Astrocyte of the spinal cord (primary cell): Measurements from ENCODE around the gene AP5S1.

Experiments used
- DNase-seq: peaks from one replicate; pipeline ENCODE4 v3.0.0; 2011; ENCODE audit warnings: low read depth, low spot score
- H3K4me3 ChIP-seq: 2 replicates; pipeline ENCODE4 v1.5.1; 2011; ENCODE audit warnings: low read depth, mild to moderate bottlenecking, low read length, moderate library complexity
- in situ Hi-C: cut with HindIII; loops from 2 replicates; pipeline ENCODE4 v1.10.0; 2017; ENCODE audit warnings: low sequenced_read_pairs
- TF ChIP-seq, protein P1 (sequence below): IDR thresholded peaks from 2 replicates; pipeline ENCODE4 v1.5.1; 2012; ENCODE audit warnings: low read depth, mild to moderate bottlenecking, low read length, inconsistent platforms

Gene AP5S1

DNA sequence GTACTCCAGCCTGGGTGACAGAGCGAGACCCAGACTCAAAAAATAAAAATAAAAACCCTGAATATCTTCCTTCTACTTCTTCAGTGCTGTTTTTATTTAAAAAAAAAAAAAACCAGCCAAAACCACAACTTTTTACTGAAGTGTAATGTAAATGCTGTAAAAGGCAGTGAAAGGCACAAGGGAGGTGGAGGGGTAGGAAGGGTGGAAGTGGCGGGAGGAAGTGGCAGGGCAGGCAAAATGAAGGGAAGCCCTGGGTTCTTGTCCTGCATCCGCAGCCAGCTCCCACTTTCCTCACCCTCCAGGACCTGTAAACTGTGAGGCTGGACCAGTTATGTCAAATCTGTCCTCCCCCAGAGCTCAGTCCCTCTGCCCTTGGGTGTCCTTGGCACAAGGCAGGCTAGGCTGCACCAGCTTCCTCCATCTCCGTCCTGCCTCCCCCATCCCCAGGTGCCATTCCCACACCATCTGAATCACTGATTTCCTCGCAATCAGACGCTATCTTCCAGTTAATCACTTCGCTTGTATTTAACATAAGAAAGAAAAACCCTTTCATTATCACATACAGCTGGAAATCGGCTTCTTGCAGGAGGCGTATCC, 55.1 kb downstream of the AP5S1 start:
- TF ChIP-seq, protein P1, sequence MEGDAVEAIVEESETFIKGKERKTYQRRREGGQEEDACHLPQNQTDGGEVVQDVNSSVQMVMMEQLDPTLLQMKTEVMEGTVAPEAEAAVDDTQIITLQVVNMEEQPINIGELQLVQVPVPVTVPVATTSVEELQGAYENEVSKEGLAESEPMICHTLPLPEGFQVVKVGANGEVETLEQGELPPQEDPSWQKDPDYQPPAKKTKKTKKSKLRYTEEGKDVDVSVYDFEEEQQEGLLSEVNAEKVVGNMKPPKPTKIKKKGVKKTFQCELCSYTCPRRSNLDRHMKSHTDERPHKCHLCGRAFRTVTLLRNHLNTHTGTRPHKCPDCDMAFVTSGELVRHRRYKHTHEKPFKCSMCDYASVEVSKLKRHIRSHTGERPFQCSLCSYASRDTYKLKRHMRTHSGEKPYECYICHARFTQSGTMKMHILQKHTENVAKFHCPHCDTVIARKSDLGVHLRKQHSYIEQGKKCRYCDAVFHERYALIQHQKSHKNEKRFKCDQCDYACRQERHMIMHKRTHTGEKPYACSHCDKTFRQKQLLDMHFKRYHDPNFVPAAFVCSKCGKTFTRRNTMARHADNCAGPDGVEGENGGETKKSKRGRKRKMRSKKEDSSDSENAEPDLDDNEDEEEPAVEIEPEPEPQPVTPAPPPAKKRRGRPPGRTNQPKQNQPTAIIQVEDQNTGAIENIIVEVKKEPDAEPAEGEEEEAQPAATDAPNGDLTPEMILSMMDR = no peak
- H3K4me3 ChIP-seq = no peak overlapping the region
- no peak for DNase-seq
- in situ Hi-C loops = no loop called here

DNA sequence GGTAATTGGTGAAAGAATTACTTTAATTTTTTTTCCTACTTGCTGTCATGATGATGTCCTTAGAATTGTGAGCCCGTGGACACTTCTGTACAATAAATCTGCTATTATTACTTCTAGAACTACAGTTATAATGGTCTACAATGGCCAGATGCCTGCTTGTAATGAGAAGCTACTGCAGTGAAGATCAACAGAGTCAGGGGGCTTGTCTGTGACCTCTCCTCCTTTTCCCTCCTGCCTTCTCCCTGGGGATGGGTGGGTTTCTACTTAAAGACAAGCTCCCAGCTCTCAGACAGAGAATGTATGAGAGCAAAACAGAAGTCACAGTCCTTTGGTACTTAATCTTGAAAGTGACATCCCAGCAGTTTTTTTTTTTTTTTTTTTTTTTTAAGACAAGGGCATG, 55.7 kb downstream of the AP5S1 start:
- TF ChIP-seq, protein P1 = no peak
- DNase-seq = no peak
- no peak overlapping the region for H3K4me3 ChIP-seq
- in situ Hi-C loops = no loop called here

DNA sequence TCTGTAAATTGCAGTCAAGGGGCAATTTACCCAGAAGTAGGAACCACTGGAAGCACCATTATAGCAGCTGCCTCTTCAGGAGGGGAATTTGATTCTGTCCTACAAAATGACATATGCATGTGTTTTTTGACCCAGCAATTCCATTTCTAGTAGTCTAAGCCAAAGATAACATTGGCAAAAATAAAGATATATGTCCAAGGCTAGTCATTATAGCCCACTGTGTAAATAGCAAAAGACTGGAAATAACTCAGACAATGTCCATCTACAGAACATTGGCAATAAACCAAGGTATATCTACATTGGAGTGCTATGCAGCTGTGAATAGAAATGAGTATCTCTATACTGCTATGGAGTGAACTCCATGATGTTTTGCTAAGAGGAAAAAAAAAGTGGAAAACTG, 56.3 kb downstream of the AP5S1 start:
- peak; percentile 15 for DNase-seq
- no peak overlapping the region for H3K4me3 ChIP-seq
- in situ Hi-C loops = no loop called here
- TF ChIP-seq, protein P1 = no peak
